Transverse colon (tissue), 4 donors: ENCODE results near the gene CMPK1.

Experiments used
- POLR2A ChIP-seq: fragments of 450-650 bp; IDR thresholded peaks from one replicate; pipeline ENCODE4 v1.6.1; 2016; ENCODE audit warnings: antibody characterized with exemption, mild to moderate bottlenecking, moderate library complexity
- POLR2AphosphoS5 ChIP-seq, 3 donors: sonication (generic); formaldehyde crosslinking; IDR thresholded peaks; one replicate each; pipeline ENCODE4 v1.6.1; 2016; ENCODE audit warnings: antibody characterized with exemption in 3 of 3
- TF ChIP-seq, protein P1 (sequence below), 5 experiments: fragments of 200-600 bp in 3 of 5; fragments of 450-650 bp in 2 of 5; sonication (generic) in 3 of 5; IDR thresholded peaks; 1 replicate in 2 of 5; 2 replicates in 3 of 5; pipeline ENCODE4 v1.5.1; 2016 to 2017; ENCODE audit warnings: antibody characterized with exemption in 5 of 5, inconsistent platforms in 3 of 5, mild to moderate bottlenecking in 2 of 5, moderate library complexity in 1 of 5

DNA sequence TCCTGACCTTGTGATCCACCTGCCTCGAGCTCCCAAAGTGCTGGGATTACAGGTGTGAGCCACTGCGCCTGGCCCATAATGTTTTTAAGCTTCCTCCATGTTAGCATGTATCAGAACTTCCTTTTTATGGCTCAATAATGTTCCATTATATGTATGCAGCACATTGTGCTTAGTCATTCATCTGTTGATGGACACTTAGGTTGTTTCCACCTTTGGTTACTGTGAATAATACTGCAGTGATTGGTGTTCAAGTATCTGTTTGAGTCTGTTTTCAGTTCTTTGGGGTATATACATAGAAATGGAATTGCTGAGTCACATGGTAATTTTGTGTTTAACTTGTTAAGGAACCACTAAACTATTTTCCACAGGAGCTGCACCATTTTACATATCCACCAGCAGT, 17.7 kb downstream of the CMPK1 start:
- TF ChIP-seq POLR2A = no peak
- TF ChIP-seq, protein P1, sequence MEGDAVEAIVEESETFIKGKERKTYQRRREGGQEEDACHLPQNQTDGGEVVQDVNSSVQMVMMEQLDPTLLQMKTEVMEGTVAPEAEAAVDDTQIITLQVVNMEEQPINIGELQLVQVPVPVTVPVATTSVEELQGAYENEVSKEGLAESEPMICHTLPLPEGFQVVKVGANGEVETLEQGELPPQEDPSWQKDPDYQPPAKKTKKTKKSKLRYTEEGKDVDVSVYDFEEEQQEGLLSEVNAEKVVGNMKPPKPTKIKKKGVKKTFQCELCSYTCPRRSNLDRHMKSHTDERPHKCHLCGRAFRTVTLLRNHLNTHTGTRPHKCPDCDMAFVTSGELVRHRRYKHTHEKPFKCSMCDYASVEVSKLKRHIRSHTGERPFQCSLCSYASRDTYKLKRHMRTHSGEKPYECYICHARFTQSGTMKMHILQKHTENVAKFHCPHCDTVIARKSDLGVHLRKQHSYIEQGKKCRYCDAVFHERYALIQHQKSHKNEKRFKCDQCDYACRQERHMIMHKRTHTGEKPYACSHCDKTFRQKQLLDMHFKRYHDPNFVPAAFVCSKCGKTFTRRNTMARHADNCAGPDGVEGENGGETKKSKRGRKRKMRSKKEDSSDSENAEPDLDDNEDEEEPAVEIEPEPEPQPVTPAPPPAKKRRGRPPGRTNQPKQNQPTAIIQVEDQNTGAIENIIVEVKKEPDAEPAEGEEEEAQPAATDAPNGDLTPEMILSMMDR (IDR thresholded peaks at IDR 0.05) = no peak
- no peak for TF ChIP-seq POLR2AphosphoS5 (IDR thresholded peaks at IDR 0.05)
